ENCODE data around the gene GOLGA5. TPM values are rescaled to one million over a fixed set of nuclear protein-coding genes. Genes with fewer than 3 reads are reported as not detected.
"Not testable (repeated sequence)": the region's sequence is repeated elsewhere in the genome, so short reads cannot be mapped to it uniquely, and the experiment has no call there.

GOLGA5 gene
- total RNA-seq, 1 experiment from 2014 or later: 41.7 TPM

GRCh38 chr14:92819680-92820535 is 25.8 kb downstream of the GOLGA5 start:
- not testable (repeated sequence) for DNase-seq (ENCODE audit: extremely low read depth, low read depth)

GRCh38 chr14:92820536-92820840 is 26.4 kb downstream of the GOLGA5 start:
- not testable (repeated sequence) for DNase-seq (ENCODE audit: extremely low read depth, low read depth)

GRCh38 chr14:92830902-92831301 is 36.8 kb downstream of the GOLGA5 start:
- no peak for DNase-seq (ENCODE audit: extremely low read depth, low read depth)

GRCh38 chr14:92832137-92832700 is 38.1 kb downstream of the GOLGA5 start:
- DNase-seq (ENCODE audit: extremely low read depth, low read depth): no peak

- DNase-seq (ENCODE audit: extremely low read depth, low read depth): no peak
Observed at GRCh38 chr14:92841930-92842329, 47.8 kb downstream of the GOLGA5 start.

- no peak for DNase-seq (ENCODE audit: extremely low read depth, low read depth)
Observed at GRCh38 chr14:92844204-92844603, 50.1 kb downstream of the GOLGA5 start.

GRCh38 chr14:92846162-92846897 is 52.2 kb downstream of the GOLGA5 start:
- DNase-seq (ENCODE audit: extremely low read depth, low read depth): no peak

GRCh38 chr14:92847278-92847677 is 53.2 kb downstream of the GOLGA5 start:
- no peak for DNase-seq (ENCODE audit: extremely low read depth, low read depth)

- DNase-seq (ENCODE audit: extremely low read depth, low read depth): no peak
Observed at GRCh38 chr14:92847749-92848148, 53.6 kb downstream of the GOLGA5 start.

- DNase-seq (ENCODE audit: extremely low read depth, low read depth): no peak
Observed at GRCh38 chr14:92848887-92849286, 54.8 kb downstream of the GOLGA5 start.

- no peak for DNase-seq (ENCODE audit: extremely low read depth, low read depth)
Observed at GRCh38 chr14:92850492-92850891, 56.4 kb downstream of the GOLGA5 start.

GRCh38 chr14:92853136-92853535 is 59.0 kb downstream of the GOLGA5 start:
- not testable (repeated sequence) for DNase-seq (ENCODE audit: extremely low read depth, low read depth)

GRCh38 chr14:92860049-92860840 is 66.1 kb downstream of the GOLGA5 start:
- DNase-seq (ENCODE audit: extremely low read depth, low read depth): no peak

GRCh38 chr14:92861856-92862745 is 68.0 kb downstream of the GOLGA5 start:
- no peak for DNase-seq (ENCODE audit: extremely low read depth, low read depth)

- no peak for DNase-seq (ENCODE audit: extremely low read depth, low read depth)
Observed at GRCh38 chr14:92863286-92864080, 69.4 kb downstream of the GOLGA5 start.

- no peak for DNase-seq (ENCODE audit: extremely low read depth, low read depth)
Observed at GRCh38 chr14:92865674-92866073, 71.6 kb downstream of the GOLGA5 start.

- no peak for DNase-seq (ENCODE audit: extremely low read depth, low read depth)
Observed at GRCh38 chr14:92866181-92866752, 72.2 kb downstream of the GOLGA5 start.
